Thyroid gland (tissue), 4 donors: Measurements from ENCODE around the gene ACVR1B.

Experiments
- POLR2A ChIP-seq, 2 donors: fragments of 450-650 bp; IDR thresholded peaks; one replicate each; pipeline ENCODE4 v1.6.1; 2017; ENCODE audit warnings: antibody characterized with exemption in 2 of 2, mild to moderate bottlenecking in 2 of 2, moderate library complexity in 1 of 2
- TF ChIP-seq, protein P1 (sequence below), 6 experiments: fragments of 200-600 bp in 3 of 6; fragments of 450-650 bp in 3 of 6; sonication (generic) in 3 of 6; IDR thresholded peaks; one replicate each; pipeline ENCODE4 v1.5.1; 2016 to 2019; ENCODE audit warnings: antibody characterized with exemption in 6 of 6, mild to moderate bottlenecking in 2 of 6, inconsistent platforms in 1 of 6, moderate library complexity in 1 of 6

DNA sequence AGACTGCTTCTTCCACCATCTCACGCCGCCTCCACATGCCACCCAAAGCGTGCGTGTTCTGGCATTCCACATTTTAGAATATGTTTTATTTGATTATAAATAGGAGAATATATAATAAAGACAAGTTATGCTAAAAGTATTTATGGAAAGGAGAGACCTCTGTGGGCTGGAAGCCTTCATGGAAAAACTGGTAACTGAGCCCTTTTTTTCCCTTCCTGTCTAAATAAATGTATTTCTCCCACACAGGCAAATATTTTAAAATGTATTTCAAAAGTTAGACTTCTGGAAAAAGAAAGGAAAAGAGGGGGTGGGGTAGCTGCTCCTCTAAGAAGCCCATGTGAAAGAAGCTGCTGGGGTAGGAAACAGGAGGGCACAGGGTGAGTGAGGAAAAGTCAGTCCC lies 83.7 kb downstream of the ACVR1B start:
- TF ChIP-seq, protein P1, sequence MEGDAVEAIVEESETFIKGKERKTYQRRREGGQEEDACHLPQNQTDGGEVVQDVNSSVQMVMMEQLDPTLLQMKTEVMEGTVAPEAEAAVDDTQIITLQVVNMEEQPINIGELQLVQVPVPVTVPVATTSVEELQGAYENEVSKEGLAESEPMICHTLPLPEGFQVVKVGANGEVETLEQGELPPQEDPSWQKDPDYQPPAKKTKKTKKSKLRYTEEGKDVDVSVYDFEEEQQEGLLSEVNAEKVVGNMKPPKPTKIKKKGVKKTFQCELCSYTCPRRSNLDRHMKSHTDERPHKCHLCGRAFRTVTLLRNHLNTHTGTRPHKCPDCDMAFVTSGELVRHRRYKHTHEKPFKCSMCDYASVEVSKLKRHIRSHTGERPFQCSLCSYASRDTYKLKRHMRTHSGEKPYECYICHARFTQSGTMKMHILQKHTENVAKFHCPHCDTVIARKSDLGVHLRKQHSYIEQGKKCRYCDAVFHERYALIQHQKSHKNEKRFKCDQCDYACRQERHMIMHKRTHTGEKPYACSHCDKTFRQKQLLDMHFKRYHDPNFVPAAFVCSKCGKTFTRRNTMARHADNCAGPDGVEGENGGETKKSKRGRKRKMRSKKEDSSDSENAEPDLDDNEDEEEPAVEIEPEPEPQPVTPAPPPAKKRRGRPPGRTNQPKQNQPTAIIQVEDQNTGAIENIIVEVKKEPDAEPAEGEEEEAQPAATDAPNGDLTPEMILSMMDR (IDR thresholded peaks at IDR 0.05): no peak
- TF ChIP-seq POLR2A (IDR thresholded peaks at IDR 0.05): no peak
